ENCODE data around the gene ROBO1. TPM values are rescaled to one million over a fixed set of nuclear protein-coding genes. Genes with fewer than 3 reads are reported as not detected.

Gene ROBO1
- total and polyA plus RNA-seq, 2 of the 8 experiments (the other 6 are each of a cell fraction or from before 2014, with no cell fraction given), result 51.4 to 91.0 TPM

DNA sequence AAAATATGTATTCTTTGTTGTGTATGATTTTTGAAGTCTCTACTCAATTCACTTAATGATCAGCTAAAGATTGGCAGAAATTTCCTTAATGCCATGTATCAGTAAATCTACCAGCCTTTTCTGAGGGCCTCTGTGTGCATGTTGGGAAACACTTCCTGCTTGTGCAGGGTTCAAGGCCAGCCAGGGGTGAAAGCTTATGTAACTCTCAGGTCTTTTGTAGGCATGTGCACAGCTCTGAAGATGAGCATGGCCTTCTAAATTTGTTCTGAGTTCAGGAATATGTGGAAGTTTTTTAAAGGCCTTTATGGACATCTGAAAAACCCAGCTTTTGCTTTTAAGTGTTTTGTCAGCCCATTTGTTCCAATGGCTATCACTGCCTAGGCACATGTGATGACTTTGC is 82.7 kb downstream of the ROBO1 start (continued):
- TF ChIP-seq, protein P1, sequence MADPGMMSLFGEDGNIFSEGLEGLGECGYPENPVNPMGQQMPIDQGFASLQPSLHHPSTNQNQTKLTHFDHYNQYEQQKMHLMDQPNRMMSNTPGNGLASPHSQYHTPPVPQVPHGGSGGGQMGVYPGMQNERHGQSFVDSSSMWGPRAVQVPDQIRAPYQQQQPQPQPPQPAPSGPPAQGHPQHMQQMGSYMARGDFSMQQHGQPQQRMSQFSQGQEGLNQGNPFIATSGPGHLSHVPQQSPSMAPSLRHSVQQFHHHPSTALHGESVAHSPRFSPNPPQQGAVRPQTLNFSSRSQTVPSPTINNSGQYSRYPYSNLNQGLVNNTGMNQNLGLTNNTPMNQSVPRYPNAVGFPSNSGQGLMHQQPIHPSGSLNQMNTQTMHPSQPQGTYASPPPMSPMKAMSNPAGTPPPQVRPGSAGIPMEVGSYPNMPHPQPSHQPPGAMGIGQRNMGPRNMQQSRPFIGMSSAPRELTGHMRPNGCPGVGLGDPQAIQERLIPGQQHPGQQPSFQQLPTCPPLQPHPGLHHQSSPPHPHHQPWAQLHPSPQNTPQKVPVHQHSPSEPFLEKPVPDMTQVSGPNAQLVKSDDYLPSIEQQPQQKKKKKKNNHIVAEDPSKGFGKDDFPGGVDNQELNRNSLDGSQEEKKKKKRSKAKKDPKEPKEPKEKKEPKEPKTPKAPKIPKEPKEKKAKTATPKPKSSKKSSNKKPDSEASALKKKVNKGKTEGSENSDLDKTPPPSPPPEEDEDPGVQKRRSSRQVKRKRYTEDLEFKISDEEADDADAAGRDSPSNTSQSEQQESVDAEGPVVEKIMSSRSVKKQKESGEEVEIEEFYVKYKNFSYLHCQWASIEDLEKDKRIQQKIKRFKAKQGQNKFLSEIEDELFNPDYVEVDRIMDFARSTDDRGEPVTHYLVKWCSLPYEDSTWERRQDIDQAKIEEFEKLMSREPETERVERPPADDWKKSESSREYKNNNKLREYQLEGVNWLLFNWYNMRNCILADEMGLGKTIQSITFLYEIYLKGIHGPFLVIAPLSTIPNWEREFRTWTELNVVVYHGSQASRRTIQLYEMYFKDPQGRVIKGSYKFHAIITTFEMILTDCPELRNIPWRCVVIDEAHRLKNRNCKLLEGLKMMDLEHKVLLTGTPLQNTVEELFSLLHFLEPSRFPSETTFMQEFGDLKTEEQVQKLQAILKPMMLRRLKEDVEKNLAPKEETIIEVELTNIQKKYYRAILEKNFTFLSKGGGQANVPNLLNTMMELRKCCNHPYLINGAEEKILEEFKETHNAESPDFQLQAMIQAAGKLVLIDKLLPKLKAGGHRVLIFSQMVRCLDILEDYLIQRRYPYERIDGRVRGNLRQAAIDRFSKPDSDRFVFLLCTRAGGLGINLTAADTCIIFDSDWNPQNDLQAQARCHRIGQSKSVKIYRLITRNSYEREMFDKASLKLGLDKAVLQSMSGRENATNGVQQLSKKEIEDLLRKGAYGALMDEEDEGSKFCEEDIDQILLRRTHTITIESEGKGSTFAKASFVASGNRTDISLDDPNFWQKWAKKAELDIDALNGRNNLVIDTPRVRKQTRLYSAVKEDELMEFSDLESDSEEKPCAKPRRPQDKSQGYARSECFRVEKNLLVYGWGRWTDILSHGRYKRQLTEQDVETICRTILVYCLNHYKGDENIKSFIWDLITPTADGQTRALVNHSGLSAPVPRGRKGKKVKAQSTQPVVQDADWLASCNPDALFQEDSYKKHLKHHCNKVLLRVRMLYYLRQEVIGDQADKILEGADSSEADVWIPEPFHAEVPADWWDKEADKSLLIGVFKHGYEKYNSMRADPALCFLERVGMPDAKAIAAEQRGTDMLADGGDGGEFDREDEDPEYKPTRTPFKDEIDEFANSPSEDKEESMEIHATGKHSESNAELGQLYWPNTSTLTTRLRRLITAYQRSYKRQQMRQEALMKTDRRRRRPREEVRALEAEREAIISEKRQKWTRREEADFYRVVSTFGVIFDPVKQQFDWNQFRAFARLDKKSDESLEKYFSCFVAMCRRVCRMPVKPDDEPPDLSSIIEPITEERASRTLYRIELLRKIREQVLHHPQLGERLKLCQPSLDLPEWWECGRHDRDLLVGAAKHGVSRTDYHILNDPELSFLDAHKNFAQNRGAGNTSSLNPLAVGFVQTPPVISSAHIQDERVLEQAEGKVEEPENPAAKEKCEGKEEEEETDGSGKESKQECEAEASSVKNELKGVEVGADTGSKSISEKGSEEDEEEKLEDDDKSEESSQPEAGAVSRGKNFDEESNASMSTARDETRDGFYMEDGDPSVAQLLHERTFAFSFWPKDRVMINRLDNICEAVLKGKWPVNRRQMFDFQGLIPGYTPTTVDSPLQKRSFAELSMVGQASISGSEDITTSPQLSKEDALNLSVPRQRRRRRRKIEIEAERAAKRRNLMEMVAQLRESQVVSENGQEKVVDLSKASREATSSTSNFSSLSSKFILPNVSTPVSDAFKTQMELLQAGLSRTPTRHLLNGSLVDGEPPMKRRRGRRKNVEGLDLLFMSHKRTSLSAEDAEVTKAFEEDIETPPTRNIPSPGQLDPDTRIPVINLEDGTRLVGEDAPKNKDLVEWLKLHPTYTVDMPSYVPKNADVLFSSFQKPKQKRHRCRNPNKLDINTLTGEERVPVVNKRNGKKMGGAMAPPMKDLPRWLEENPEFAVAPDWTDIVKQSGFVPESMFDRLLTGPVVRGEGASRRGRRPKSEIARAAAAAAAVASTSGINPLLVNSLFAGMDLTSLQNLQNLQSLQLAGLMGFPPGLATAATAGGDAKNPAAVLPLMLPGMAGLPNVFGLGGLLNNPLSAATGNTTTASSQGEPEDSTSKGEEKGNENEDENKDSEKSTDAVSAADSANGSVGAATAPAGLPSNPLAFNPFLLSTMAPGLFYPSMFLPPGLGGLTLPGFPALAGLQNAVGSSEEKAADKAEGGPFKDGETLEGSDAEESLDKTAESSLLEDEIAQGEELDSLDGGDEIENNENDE (IDR thresholded peaks at IDR 0.05; ENCODE audit: insufficient replicate concordance, low read length), result no peak
- no peak for TF ChIP-seq RFX5 (IDR thresholded peaks at IDR 0.05; ENCODE audit: borderline replicate concordance, low read depth, low read length)
- TF ChIP-seq, protein P2, sequence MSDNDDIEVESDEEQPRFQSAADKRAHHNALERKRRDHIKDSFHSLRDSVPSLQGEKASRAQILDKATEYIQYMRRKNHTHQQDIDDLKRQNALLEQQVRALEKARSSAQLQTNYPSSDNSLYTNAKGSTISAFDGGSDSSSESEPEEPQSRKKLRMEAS (IDR thresholded peaks at IDR 0.05), result no peak
- no peak for TF ChIP-seq JUND (IDR thresholded peaks at IDR 0.05; ENCODE audit: low read length)
- no peak for TF ChIP-seq RNF2 (IDR thresholded peaks at IDR 0.05; ENCODE audit: borderline replicate concordance, low read depth, low read length, missing control alignments, poor library complexity, severe bottlenecking)
- no peak for TF ChIP-seq KDM5A (IDR thresholded peaks at IDR 0.05; ENCODE audit: low read length)
